Measurements from ENCODE around the gene CLASP1.

CLASP1 gene

GRCh38 chr2:121584741-121585140, 64.5 kb downstream of the CLASP1 start (continued):
- TF ChIP-seq POU6F1 (CRISPR knock-in tag; IDR thresholded peaks at IDR 0.05; ENCODE audit: borderline replicate concordance, low read depth), result no peak
- TF ChIP-seq ARNTL (CRISPR knock-in tag; IDR thresholded peaks at IDR 0.05; ENCODE audit: borderline replicate concordance, low read depth), result no peak

- ATAC-seq, result no peak
- TF ChIP-seq ZC3H10 (CRISPR knock-in tag; IDR thresholded peaks at IDR 0.05) (no peak), ZNF70 (CRISPR knock-in tag; IDR thresholded peaks at IDR 0.05) (no peak), RARB (CRISPR knock-in tag; IDR thresholded peaks at IDR 0.05) (no peak), CSDC2 (CRISPR knock-in tag; IDR thresholded peaks at IDR 0.05) (no peak), BACH2 (CRISPR knock-in tag; IDR thresholded peaks at IDR 0.05; ENCODE audit: borderline replicate concordance) (no peak), TSHZ2 (CRISPR knock-in tag; IDR thresholded peaks at IDR 0.05) (no peak), ZFP30 (CRISPR knock-in tag; IDR thresholded peaks at IDR 0.05) (no peak), PPARA (CRISPR knock-in tag; IDR thresholded peaks at IDR 0.05; ENCODE audit: borderline replicate concordance) (no peak), ESRRG (CRISPR knock-in tag; IDR thresholded peaks at IDR 0.05) (no peak), TOX (CRISPR knock-in tag; IDR thresholded peaks at IDR 0.05; ENCODE audit: borderline replicate concordance) (no peak), TCF4 (CRISPR knock-in tag; IDR thresholded peaks at IDR 0.05; ENCODE audit: borderline replicate concordance) (no peak), POU6F1 (CRISPR knock-in tag; IDR thresholded peaks at IDR 0.05; ENCODE audit: borderline replicate concordance, low read depth) (no peak), OSR1 (CRISPR knock-in tag; IDR thresholded peaks at IDR 0.05) (no peak), CSRNP3 (CRISPR knock-in tag; IDR thresholded peaks at IDR 0.05) (no peak), ARNTL (CRISPR knock-in tag; IDR thresholded peaks at IDR 0.05; ENCODE audit: borderline replicate concordance, low read depth) (no peak), CREB5 (CRISPR knock-in tag; IDR thresholded peaks at IDR 0.05; ENCODE audit: low read depth) (no peak), GLIS3 (CRISPR knock-in tag; IDR thresholded peaks at IDR 0.05) (no peak), ZNF8 (CRISPR knock-in tag; IDR thresholded peaks at IDR 0.05) (no peak), ZFP3 (CRISPR knock-in tag; IDR thresholded peaks at IDR 0.05) (no peak), PATZ1 (CRISPR knock-in tag; IDR thresholded peaks at IDR 0.05; ENCODE audit: borderline replicate concordance) (no peak)
These were observed 65.7 kb downstream of the CLASP1 start for GRCh38 chr2:121583555-121583954.

- no peak for ATAC-seq
- TF ChIP-seq PATZ1 (CRISPR knock-in tag; IDR thresholded peaks at IDR 0.05; ENCODE audit: borderline replicate concordance), result no peak
- TF ChIP-seq ESRRG (CRISPR knock-in tag; IDR thresholded peaks at IDR 0.05), result no peak
- TF ChIP-seq OSR1 (CRISPR knock-in tag; IDR thresholded peaks at IDR 0.05), result no peak
- TF ChIP-seq TSHZ2 (CRISPR knock-in tag; IDR thresholded peaks at IDR 0.05), result no peak
- TF ChIP-seq CREB5 (CRISPR knock-in tag; IDR thresholded peaks at IDR 0.05; ENCODE audit: low read depth), result no peak
These were observed 67.0 kb downstream of the CLASP1 start for GRCh38 chr2:121582272-121582671.

All from SK-N-SH treated with all-trans-retinoic acid at 6 μM for 48 hours (cell line).